ENCODE data around the gene USP24.

USP24 gene

GRCh38 chr1:55138823-55139222 is 76.3 kb downstream of the USP24 start:
- Histone ChIP-seq H3K79me2 (ENCODE audit: control insufficient read depth, low read length) (no peaks in the 10 kb centered on the region), H3K36me3 (ENCODE audit: control insufficient read depth, low read length) (peaks cover 92% of the 10 kb centered on the region)

GRCh38 chr1:55134152-55134808 is 80.9 kb downstream of the USP24 start:
- no peak overlapping the region for H3K4me2 ChIP-seq (ENCODE audit: low read length)
- H3K79me2 ChIP-seq (ENCODE audit: control insufficient read depth, low read length), result no peaks in the 10 kb centered on the region
- peaks cover 94% of the 10 kb centered on the region for H3K36me3 ChIP-seq (ENCODE audit: control insufficient read depth, low read length)
- no peaks in the 10 kb centered on the region for H3K4me1 ChIP-seq (ENCODE audit: control insufficient read depth, low read length)
- no peak overlapping the region for H3K4me3 ChIP-seq (ENCODE audit: low read length)
- no peaks in the 10 kb centered on the region for H3F3A ChIP-seq (ENCODE audit: control insufficient read depth, insufficient read depth)
- H3K9me2 ChIP-seq (replicated peaks; ENCODE audit: control insufficient read depth, low read length), result no peaks in the 10 kb centered on the region
- no peaks in the 10 kb centered on the region for H4K20me1 ChIP-seq (ENCODE audit: control insufficient read depth, insufficient read depth, low read depth, low read length)
- no peaks in the 10 kb centered on the region for H3K9me3 ChIP-seq (ENCODE audit: control insufficient read depth, insufficient read depth, low read length)
- H3K27ac ChIP-seq (ENCODE audit: low read depth, low read length), result no peak overlapping the region
- no peaks in the 10 kb centered on the region for H3K27me3 ChIP-seq (ENCODE audit: control insufficient read depth, low read length)
- TF ChIP-seq, protein P1, sequence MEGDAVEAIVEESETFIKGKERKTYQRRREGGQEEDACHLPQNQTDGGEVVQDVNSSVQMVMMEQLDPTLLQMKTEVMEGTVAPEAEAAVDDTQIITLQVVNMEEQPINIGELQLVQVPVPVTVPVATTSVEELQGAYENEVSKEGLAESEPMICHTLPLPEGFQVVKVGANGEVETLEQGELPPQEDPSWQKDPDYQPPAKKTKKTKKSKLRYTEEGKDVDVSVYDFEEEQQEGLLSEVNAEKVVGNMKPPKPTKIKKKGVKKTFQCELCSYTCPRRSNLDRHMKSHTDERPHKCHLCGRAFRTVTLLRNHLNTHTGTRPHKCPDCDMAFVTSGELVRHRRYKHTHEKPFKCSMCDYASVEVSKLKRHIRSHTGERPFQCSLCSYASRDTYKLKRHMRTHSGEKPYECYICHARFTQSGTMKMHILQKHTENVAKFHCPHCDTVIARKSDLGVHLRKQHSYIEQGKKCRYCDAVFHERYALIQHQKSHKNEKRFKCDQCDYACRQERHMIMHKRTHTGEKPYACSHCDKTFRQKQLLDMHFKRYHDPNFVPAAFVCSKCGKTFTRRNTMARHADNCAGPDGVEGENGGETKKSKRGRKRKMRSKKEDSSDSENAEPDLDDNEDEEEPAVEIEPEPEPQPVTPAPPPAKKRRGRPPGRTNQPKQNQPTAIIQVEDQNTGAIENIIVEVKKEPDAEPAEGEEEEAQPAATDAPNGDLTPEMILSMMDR (IDR thresholded peaks at IDR 0.05; ENCODE audit: low read depth, low read length, poor library complexity, severe bottlenecking), result no peak
- no peak for TF ChIP-seq EZH2phosphoT487 (IDR thresholded peaks at IDR 0.05; ENCODE audit: borderline replicate concordance, low read length)

More at GRCh38 chr1:55138823-55139222, 76.3 kb downstream of the USP24 start:
- no peaks in the 10 kb centered on the region for H3K4me1 ChIP-seq (ENCODE audit: control insufficient read depth, low read length)
- no peak overlapping the region for H3K4me2 ChIP-seq (ENCODE audit: low read length)
- H3K27me3 ChIP-seq (ENCODE audit: control insufficient read depth, low read length), result no peaks in the 10 kb centered on the region
- no peak overlapping the region for H3K27ac ChIP-seq (ENCODE audit: low read depth, low read length)
- H3K9me2 ChIP-seq (replicated peaks; ENCODE audit: control insufficient read depth, low read length), result no peaks in the 10 kb centered on the region
- no peaks in the 10 kb centered on the region for H3K9me3 ChIP-seq (ENCODE audit: control insufficient read depth, insufficient read depth, low read length)
- no peaks in the 10 kb centered on the region for H4K20me1 ChIP-seq (ENCODE audit: control insufficient read depth, insufficient read depth, low read depth, low read length)
- H3K4me3 ChIP-seq (ENCODE audit: low read length), result no peak overlapping the region
- TF ChIP-seq EZH2phosphoT487 (IDR thresholded peaks at IDR 0.05; ENCODE audit: borderline replicate concordance, low read length), result no peak
- TF ChIP-seq, protein P1 (IDR thresholded peaks at IDR 0.05; ENCODE audit: low read depth, low read length, poor library complexity, severe bottlenecking), result no peak
- peaks cover 4% of the 10 kb centered on the region; the same call in 1 of the 2 replicates for H3F3A ChIP-seq (ENCODE audit: control insufficient read depth, insufficient read depth)

GRCh38 chr1:55131801-55132200 is 83.4 kb downstream of the USP24 start:
- Histone ChIP-seq H3K79me2 (ENCODE audit: control insufficient read depth, low read length) (no peaks in the 10 kb centered on the region), H3F3A (ENCODE audit: control insufficient read depth, insufficient read depth) (no peaks in the 10 kb centered on the region), H3K4me1 (ENCODE audit: control insufficient read depth, low read length) (peaks cover 7% of the 10 kb centered on the region), H3K36me3 (ENCODE audit: control insufficient read depth, low read length) (peaks cover 88% of the 10 kb centered on the region), H3K27me3 (ENCODE audit: control insufficient read depth, low read length) (no peaks in the 10 kb centered on the region), H4K20me1 (ENCODE audit: control insufficient read depth, insufficient read depth, low read depth, low read length) (no peaks in the 10 kb centered on the region), H3K27ac (ENCODE audit: low read depth, low read length) (no peak overlapping the region), H3K9me2 (replicated peaks; ENCODE audit: control insufficient read depth, low read length) (no peaks in the 10 kb centered on the region), H3K4me2 (ENCODE audit: low read length) (no peak overlapping the region), H3K4me3 (ENCODE audit: low read length) (no peak overlapping the region), H3K9me3 (ENCODE audit: control insufficient read depth, insufficient read depth, low read length) (no peaks in the 10 kb centered on the region)
- no peak for TF ChIP-seq EZH2phosphoT487 (IDR thresholded peaks at IDR 0.05; ENCODE audit: borderline replicate concordance, low read length)
- TF ChIP-seq, protein P1 (IDR thresholded peaks at IDR 0.05; ENCODE audit: low read depth, low read length, poor library complexity, severe bottlenecking), result no peak

Data from DOHH2 (cell line).